ENCODE results near the gene TMPRSS3.
A peak's percentile ranks its signal among the peaks of the same experiment; 100 is the strongest.

TMPRSS3 gene

DNA sequence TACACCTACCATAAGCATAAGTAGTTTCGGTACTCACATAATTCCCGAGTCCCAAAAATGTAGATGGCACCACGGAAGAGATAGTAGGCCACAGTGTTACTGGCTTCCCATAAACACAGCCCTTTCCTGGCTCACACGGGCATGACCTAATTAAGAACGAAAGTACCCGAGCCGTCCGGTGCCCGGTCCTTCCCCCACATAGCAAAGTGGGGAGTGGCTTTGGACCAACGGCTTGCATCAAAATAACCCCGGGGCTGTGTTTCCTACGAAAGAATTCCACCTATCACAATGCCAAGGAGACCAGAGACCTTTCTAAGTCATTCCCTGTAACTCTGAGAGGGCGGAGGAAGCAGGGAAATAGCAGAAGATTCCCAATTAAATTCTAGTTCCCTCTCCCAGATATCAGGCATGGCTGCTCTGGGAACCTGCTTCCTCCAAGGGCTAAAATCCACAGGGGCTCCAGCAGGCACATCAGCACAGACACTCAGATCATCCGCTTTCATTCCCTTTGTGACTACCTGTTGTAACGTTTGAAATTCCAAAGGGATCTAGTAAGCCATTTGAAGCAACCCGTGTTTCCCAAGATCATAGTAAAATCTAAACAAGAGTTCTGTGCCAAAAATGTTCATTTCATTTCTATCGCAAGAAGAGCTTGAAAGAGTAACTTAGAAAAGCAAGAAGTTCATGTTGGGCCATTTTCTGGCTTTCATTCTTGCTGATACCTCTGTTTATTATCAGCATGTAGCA is at the start of gene TMPRSS3:
Gene TMPRSS3, minus strand, starts transcription at position 148 of the 747 bp plus-strand sequence. CDS start 635 bp downstream, outside the sequence.
- DNase-seq, result no peak

DNA sequence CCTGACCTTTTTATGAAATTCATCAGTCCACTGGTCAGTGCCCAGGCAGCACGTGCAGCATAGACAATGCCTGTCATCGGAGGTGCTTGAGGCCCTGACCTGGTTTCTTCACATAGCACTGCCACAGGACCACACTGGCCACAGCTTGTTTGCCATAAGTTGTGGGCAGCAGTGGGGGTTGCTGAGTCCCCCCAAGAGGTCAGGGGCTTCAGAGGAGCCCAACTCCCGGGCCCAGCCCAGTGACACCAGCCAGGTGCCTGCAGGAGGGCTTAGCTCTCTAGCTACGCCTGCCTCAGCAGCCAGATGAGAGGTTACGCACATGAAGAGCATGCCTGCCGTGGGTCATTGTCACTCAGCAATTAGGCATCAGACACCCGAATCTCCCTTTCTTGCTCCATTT is 49.5 kb upstream of the TMPRSS3 start:
- no peak for DNase-seq

- no peak for DNase-seq
Measured at GRCh38 chr21:42444745-42445059, 48.9 kb upstream of the TMPRSS3 start.

DNA sequence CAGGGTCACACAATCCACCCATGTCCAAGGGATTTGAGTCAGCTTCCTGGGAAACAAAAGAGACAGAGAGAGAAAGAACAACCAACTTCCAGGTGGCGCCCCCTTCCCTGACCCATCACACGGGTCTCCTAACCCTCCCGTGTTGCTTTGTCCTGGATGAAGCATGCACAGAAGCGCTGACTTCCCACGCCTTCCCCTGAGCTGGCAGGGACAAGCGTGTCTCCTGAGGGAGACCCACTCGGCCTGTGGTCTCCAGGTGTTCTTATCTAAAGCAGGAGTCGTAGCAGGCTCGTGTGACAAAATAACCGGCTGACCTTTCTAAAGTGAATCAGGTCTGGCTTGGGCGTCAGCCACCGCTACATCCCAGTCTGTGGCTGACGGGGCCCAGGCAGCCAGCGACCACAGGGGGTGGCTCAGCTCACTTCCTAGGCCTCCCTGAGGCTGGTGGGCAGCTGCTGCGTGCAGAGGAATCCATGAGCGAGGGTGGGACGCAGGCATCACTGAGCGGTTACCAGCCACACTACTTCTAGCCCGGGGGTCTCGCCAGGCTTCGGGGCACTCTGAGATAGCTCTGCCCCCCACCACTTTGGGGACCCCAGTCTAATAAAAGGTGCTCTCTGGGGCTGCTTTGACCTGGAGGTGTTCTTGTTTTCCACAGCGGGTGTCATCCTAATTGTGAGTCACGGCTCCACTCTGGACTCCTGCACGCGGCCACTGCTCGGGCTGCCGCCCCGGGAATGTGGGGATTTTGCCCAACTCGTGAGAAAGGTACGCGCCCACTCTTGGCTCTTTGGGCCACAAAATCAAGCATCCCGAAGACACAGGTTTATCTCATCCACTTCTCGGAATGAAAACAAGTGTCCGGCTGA is 48.3 kb upstream of the TMPRSS3 start:
- no peak for DNase-seq

GRCh38 chr21:42443181-42443785 is 47.4 kb upstream of the TMPRSS3 start:
- no peak for DNase-seq

- no peak for DNase-seq
Measured at GRCh38 chr21:42441963-42442362, 46.1 kb upstream of the TMPRSS3 start.

- DNase-seq, result no peak
Measured at GRCh38 chr21:42440187-42440792, 44.4 kb upstream of the TMPRSS3 start.

GRCh38 chr21:42439284-42440186 is 43.7 kb upstream of the TMPRSS3 start:
- DNase-seq, result peak; percentile 51

GRCh38 chr21:42438316-42439205 is 42.7 kb upstream of the TMPRSS3 start:
- no peak for DNase-seq

GRCh38 chr21:42437786-42438185 is 41.9 kb upstream of the TMPRSS3 start:
- DNase-seq, result no peak

DNA sequence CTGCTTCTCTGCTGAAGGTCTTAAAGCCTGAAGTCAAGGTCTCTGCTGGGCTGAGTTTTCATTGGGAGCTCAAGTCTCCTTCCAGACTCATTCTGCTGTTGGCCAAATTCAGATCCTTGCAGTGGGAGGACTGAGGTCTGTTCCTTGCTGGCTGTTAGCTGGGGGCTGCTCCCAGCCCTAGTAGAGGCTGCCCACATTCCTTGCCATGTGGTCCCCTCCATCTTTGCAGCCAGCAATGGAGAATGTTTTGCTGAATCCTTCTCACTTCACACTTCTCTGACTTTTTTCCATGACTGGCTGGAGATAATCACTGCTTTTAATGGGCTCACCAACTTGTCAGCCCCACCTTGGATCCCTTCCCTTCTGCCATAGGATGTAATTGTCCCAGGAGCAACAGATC is 41.1 kb upstream of the TMPRSS3 start:
- DNase-seq, result no peak

DNA sequence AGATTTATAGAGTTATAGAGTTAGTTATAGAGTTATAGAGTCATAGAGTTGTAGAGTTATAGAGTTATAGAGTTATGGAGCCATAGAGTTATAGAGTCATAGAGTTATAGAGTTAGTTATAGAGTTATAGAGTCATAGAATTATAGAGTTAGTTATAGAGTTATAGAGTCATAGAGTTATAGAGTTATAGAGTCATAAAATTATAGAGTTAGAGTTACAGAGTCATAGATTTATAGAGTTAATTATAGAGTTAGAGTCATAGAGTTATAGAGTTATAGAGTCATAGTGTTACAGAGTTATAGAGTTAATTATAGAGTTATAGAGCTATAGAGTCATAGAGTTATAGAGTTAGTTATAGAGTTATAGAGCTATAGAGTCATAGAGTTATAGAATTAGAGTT is 40.0 kb upstream of the TMPRSS3 start:
- DNase-seq, result no peak

DNA sequence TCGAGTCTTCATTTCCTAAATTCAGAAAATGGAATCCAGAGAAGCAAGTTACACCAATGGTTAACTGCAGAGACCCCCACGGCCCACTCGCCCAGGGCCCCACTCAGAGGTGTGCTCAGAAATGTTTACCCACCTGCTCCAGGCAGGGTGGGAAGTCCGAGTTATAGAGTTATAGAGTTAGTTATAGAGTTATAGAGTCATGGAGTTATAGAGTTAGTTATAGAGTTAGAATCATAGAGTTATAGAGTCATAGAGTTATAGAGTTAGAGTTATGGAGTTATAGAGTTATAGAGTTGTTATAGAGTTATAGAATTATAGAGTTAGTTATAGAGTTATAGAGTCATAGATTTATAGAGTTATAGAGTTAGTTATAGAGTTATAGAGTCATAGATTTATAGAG is 39.5 kb upstream of the TMPRSS3 start:
- no peak for DNase-seq

GRCh38 chr21:42434884-42435283 is 39.0 kb upstream of the TMPRSS3 start:
- DNase-seq, result no peak

DNA sequence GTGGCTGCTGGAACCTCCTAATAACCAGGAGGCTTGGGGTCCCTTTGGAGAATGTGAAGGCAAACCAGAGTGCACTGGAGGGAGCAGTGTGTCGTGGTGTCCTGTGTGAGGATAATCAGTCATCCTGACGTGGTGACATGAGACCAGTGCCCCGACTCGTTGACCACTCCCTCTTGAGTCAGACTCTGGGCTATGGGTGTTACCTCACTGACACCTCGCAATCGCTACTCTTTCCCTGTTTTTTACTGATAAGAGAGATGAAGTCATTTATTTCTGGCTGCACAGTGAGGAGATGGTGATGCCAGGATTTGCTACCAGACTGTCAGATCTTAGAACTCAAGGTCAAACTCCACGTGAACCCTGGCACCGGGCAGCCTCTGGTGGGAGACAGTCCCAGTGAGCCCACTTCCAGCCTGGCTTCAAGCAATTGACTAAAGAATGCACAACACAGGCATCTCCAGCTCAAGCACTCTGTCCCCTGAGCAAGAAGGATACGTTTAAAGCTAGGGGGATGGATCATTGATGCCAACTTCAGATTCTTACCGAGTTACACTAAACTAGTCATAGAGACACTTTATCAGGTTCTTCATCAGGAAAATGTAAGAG is 38.2 kb upstream of the TMPRSS3 start:
- no peak for DNase-seq

- no peak for DNase-seq
Measured at GRCh38 chr21:42432695-42433094, 36.8 kb upstream of the TMPRSS3 start.

GRCh38 chr21:42431196-42431595 is 35.3 kb upstream of the TMPRSS3 start:
- no peak for DNase-seq

DNA sequence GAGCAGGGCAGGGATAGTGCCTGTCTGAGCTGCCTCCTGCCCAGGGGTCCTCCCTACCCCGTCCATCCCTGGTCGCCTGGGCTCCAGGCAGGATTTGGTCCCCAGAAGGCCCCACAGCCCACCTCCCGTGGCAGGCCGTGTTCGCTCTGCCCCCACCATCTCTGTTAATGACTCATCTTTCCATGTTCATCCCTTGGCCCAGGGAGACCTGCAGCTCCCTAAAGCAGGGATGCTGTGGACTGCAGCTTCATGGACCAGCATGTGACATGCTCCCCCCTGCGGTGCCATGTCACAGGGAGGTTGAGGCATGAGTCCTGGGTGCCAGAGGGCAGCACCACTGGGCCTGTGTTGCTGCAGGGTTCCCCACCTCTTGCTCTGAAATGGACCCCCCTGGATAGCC is 34.7 kb upstream of the TMPRSS3 start:
- DNase-seq, result no peak

GRCh38 chr21:42429856-42430255 is 34.0 kb upstream of the TMPRSS3 start:
- no peak for DNase-seq

DNA sequence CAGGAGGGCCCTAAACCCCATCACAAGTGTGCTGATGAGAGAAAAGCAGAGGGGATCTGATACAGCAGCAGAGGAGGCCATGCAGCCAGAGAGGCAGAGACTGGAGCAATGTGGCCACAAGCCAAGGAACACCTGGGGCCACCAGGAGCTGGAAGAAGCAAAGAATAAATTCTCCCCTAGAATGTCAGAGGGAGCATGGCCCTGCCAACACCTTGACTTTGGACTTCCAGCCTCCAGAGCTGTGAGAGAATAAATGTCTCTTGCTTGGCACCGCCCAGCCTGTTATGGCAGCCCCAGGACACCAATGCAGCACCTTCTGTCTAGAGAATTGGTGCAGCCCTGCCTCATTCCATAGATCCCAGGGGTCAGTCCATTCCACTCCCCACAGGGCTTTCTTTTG is 33.2 kb upstream of the TMPRSS3 start:
- no peak for DNase-seq
